ENCODE results near the gene ASRGL1. TPM values are rescaled to one million over a fixed set of nuclear protein-coding genes. Genes with fewer than 3 reads are reported as not detected.

The ASRGL1 gene
- total RNA-seq, 1 experiment from 2014 or later: 51.6 TPM

- TF ChIP-seq NR1H2 (CRISPR knock-in tag; IDR thresholded peaks at IDR 0.05): no peak
Measured at GRCh38 chr11:62387381-62387780, 50.1 kb downstream of the ASRGL1 start (continued).

- H3K27ac Mint-ChIP-seq: no peak overlapping the region
- ChIA-PET POLR2A (no interaction called here), CTCF (interaction anchor here (0.9 to 2.7 kb wide), 3 partner anchors 13 to 154 kb away, joined by 3 to 15 read pairs (median 4); no protein-coding TSS in a partner anchor)
- H3K4me3 Mint-ChIP-seq: no peak overlapping the region
- no peaks in the 10 kb centered on the region for H3K27me3 Mint-ChIP-seq (ENCODE audit: low read depth)
- DNase-seq (ENCODE audit: low spot score) (no peak), ATAC-seq (no peak)
- TF ChIP-seq GTF2I (CRISPR knock-in tag; conservative IDR thresholded peaks at IDR 0.05) (no peak), HMGXB4 (CRISPR knock-in tag; IDR thresholded peaks at IDR 0.05) (no peak), TP53 (CRISPR knock-in tag; IDR thresholded peaks at IDR 0.05) (no peak), AR (CRISPR knock-in tag; IDR thresholded peaks at IDR 0.05) (no peak), GABPB1 (CRISPR knock-in tag; IDR thresholded peaks at IDR 0.05) (no peak), ZNF512 (CRISPR knock-in tag; IDR thresholded peaks at IDR 0.05; ENCODE audit: borderline replicate concordance) (no peak), OVOL2 (CRISPR knock-in tag; IDR thresholded peaks at IDR 0.05; ENCODE audit: borderline replicate concordance) (no peak), EMX1 (CRISPR knock-in tag; IDR thresholded peaks at IDR 0.05) (no peak), PRDM15 (CRISPR knock-in tag; IDR thresholded peaks at IDR 0.05) (no peak), ZNF396 (CRISPR knock-in tag; IDR thresholded peaks at IDR 0.05; ENCODE audit: borderline replicate concordance) (no peak), MXD4 (CRISPR knock-in tag; IDR thresholded peaks at IDR 0.05; ENCODE audit: borderline replicate concordance) (no peak), ZSCAN18 (CRISPR knock-in tag; IDR thresholded peaks at IDR 0.05) (no peak), NFATC4 (CRISPR knock-in tag; IDR thresholded peaks at IDR 0.05) (no peak), NFYB (CRISPR knock-in tag; conservative IDR thresholded peaks at IDR 0.05; ENCODE audit: low read depth) (no peak)
- H3K9me3 Mint-ChIP-seq: no peaks in the 10 kb centered on the region
- no peaks in the 10 kb centered on the region for H3K4me1 Mint-ChIP-seq
- H3K36me3 Mint-ChIP-seq: no peaks in the 10 kb centered on the region
Measured at GRCh38 chr11:62388999-62389398, 51.8 kb downstream of the ASRGL1 start.

All from WTC11 (cell line).